A549 (cell line): ENCODE data around the gene INTS14. TPM values are rescaled to one million over a fixed set of nuclear protein-coding genes. Genes with fewer than 3 reads are reported as not detected.

Source experiments
- ATAC-seq, 2 experiments: fragments of 200-7000 bp in 1 of 2; fragments of >200 bp in 1 of 2; cut with Nextera tagmentation in 1 of 2; cut with Tn5 transposase in 1 of 2; 3 replicates each; pipeline versions ENCODE4 v1.8.0 to v1.9.1; 2018 to 2020; ENCODE audit warnings: mild to moderate bottlenecking in 1 of 2, moderate library complexity in 1 of 2
- CTCF ChIA-PET: fragments of 300-600 bp; sonication (Branson Sonifier 250); formaldehyde crosslinking; extraction: SDS; loops from one replicate; lab custom pipeline; 2021; ENCODE audit warnings: antibody characterized with exemption, inconsistent platforms; lab: Yijun Ruan, JAX
- POLR2A ChIA-PET: fragments of 350-600 bp; formaldehyde crosslinking; extraction: SDS; loops from one replicate; lab custom pipeline; 2021; ENCODE audit warnings: antibody characterized with exemption, inconsistent platforms; lab: Yijun Ruan, JAX
- DNase-seq, 2 experiments: peaks; one replicate each; pipeline versions ENCODE4 v3.0.0 to v3.0.0-alpha.2; 2011 to 2016; ENCODE audit warnings: low read depth in 1 of 2, low spot score in 1 of 2
- FAIRE-seq: peaks from 2 replicates; lab custom pipeline; 2011; peaks lifted over from hg19 to GRCh38; lab: Jason Lieb, UNC
- H3K27ac ChIP-seq, 2 experiments: fragments of >200 bp; sonication (Bioruptor Twin); formaldehyde crosslinking; 3 replicates each; pipeline ENCODE4 v1.5.1; 2016 to 2017
- H3K4me1 ChIP-seq: fragments of >200 bp; sonication (Bioruptor Twin); formaldehyde crosslinking; 3 replicates; pipeline ENCODE4 v1.6.1; 2016
- H3K4me2 ChIP-seq: fragments of >200 bp; sonication (Bioruptor Twin); formaldehyde crosslinking; 3 replicates; pipeline ENCODE4 v1.6.1; 2016
- H3K4me3 ChIP-seq: fragments of >200 bp; sonication (Bioruptor Twin); formaldehyde crosslinking; 3 replicates; pipeline ENCODE4 v1.5.1; 2016
- H3K9me3 ChIP-seq: fragments of >200 bp; sonication (Bioruptor Twin); formaldehyde crosslinking; 3 replicates; pipeline ENCODE4 v1.6.1; 2016
- BCL3 ChIP-seq: fragments of >200 bp; sonication (Bioruptor Twin); formaldehyde crosslinking; IDR thresholded peaks from 3 replicates; pipeline ENCODE4 v1.6.1; 2016
- CEBPB ChIP-seq, 2 experiments: fragments of >200 bp in 1 of 2; sonication (Bioruptor Twin) in 1 of 2; formaldehyde crosslinking in 1 of 2; IDR thresholded peaks; 2 replicates each; pipeline ENCODE4 v1.6.1; 2012 to 2016
- ESRRA ChIP-seq: fragments of 150-350 bp; IDR thresholded peaks from 2 replicates; pipeline ENCODE4 v1.6.1; 2014; ENCODE audit warnings: mild to moderate bottlenecking, low read length, borderline replicate concordance
- FOSB ChIP-seq: fragments of 250-450 bp; sonication (Bioruptor Pico); IDR thresholded peaks from 2 replicates; pipeline ENCODE4 v1.5.0; 2020; ENCODE audit warnings: mild to moderate bottlenecking, moderate library complexity
- HOXB13 ChIP-seq: fragments of 250-450 bp; sonication (Bioruptor Pico); IDR thresholded peaks from 2 replicates; pipeline ENCODE4 v1.5.0; 2020; ENCODE audit warnings: low read depth, mild to moderate bottlenecking, moderate library complexity
- JUN ChIP-seq, 2 experiments: fragments of >200 bp; sonication (Bioruptor Twin); formaldehyde crosslinking; IDR thresholded peaks; 2 replicates in 1 of 2; 3 replicates in 1 of 2; pipeline ENCODE4 v1.6.1; 2016 to 2017
- KDM5A ChIP-seq: fragments of 200-600 bp; sonication (generic); IDR thresholded peaks from 2 replicates; pipeline ENCODE4 v1.6.1; 2016; ENCODE audit warnings: antibody characterized with exemption, mild to moderate bottlenecking
- MYC ChIP-seq: IDR thresholded peaks from 2 replicates; pipeline ENCODE4 v1.6.1; 2012; ENCODE audit warnings: mild to moderate bottlenecking, inconsistent platforms, low read length, improper control_type of control experiment, borderline replicate concordance
- NFE2L2 ChIP-seq: fragments of 150-350 bp; conservative IDR thresholded peaks from 2 replicates; pipeline ENCODE4 v1.6.1; 2014; ENCODE audit warnings: low read length
- PBX3 ChIP-seq: IDR thresholded peaks from 2 replicates; pipeline ENCODE4 v1.6.1; 2012
- RARB ChIP-seq: fragments of 250-450 bp; sonication (Bioruptor Pico); IDR thresholded peaks from 2 replicates; pipeline ENCODE4 v1.8.0; 2021; ENCODE audit warnings: mild to moderate bottlenecking, moderate library complexity
- REST ChIP-seq: fragments of 200-600 bp; sonication (generic); IDR thresholded peaks from 2 replicates; pipeline ENCODE4 v1.6.1; 2016; ENCODE audit warnings: antibody characterized with exemption, mild to moderate bottlenecking, moderate library complexity
- RFX5 ChIP-seq: fragments of 450-650 bp; IDR thresholded peaks from 2 replicates; pipeline ENCODE4 v1.7.1; 2014; ENCODE audit warnings: antibody characterized with exemption, mild to moderate bottlenecking, moderate library complexity
- USF2 ChIP-seq: fragments of 450-650 bp; IDR thresholded peaks from 2 replicates; pipeline ENCODE4 v1.6.1; 2014; ENCODE audit warnings: antibody characterized with exemption
- ZNF302 ChIP-seq: fragments of 250-450 bp; sonication (Bioruptor Pico); IDR thresholded peaks from 2 replicates; pipeline ENCODE4 v1.9.0; 2021; ENCODE audit warnings: inconsistent platforms, mild to moderate bottlenecking, moderate library complexity
- ZSCAN20 ChIP-seq: fragments of 250-450 bp; sonication (Bioruptor Pico); IDR thresholded peaks from 2 replicates; pipeline ENCODE4 v1.8.0; 2022; ENCODE audit warnings: mild to moderate bottlenecking, moderate library complexity
- WGBS: methylation state at CpG from one replicate; pipeline ENCODE4 v1.1.6; 2017; ENCODE audit errors: missing lambda C conversion rate; 5-methylcytosine and 5-hydroxymethylcytosine counted together
- polyA plus RNA-seq, 4 experiments: library from polyadenylated mRNA; depleted of rRNA in 3 of 4; stranded (reverse); fragments of >200 nt; fragmentation: RNase III in 1 of 4; extraction: RNeasy Plus Mini Kit Qiagen cat#74134 plus additional on column Dnase treatment in 1 of 4; gene quantifications; 2 replicates in 3 of 4; 3 replicates in 1 of 4; pipeline ENCODE4 v1.2.3, GENCODE V29; 2011 to 2017

INTS14 gene
- polyA plus RNA-seq, 2 of the 4 experiments (the other 2 are of a cell fraction) = 38.1 to 82.1 TPM

- FAIRE-seq (no peak), DNase-seq (no peak), ATAC-seq (no peak)
- no peaks in the 10 kb centered on the region for H3K9me3 ChIP-seq
- no peak overlapping the region for H3K4me2 ChIP-seq
- WGBS = 62% methylated on average over 6 of the region's 6 CpGs
- TF ChIP-seq ZNF302 (CRISPR knock-in tag) (no peak), RFX5 (no peak), ESRRA (no peak), USF2 (no peak), PBX3 (no peak), BCL3 (no peak), KDM5A (no peak), NFE2L2 (no peak), REST (no peak), HOXB13 (no peak), ZSCAN20 (CRISPR knock-in tag) (no peak), FOSB (CRISPR knock-in tag) (no peak)
- peaks cover 18% of the 10 kb centered on the region for H3K4me1 ChIP-seq
- POLR2A ChIA-PET = interaction anchor here (0.7 kb wide), 2 partner anchors 191 to 256 kb away, joined by 3 to 4 read pairs; partner anchors contain the start of gene RAB11A
- CTCF ChIA-PET = interaction anchor here (1.0 to 5.6 kb wide), 8 partner anchors 9 to 256 kb away, joined by 3 to 43 read pairs (median 14); partner anchors contain the start of genes RAB11A and SLC24A1
- no peak overlapping the region for H3K4me3 ChIP-seq
- H3K27ac ChIP-seq = no peak overlapping the region
These were observed 2.2 kb upstream of the INTS14 start for GRCh38 chr15:65612949-65613744.

GRCh38 chr15:65612616-65612946 lies 1.6 kb upstream of the INTS14 start:
- ATAC-seq (no peak), DNase-seq (no peak), FAIRE-seq (no peak)
- ChIA-PET POLR2A (interaction anchor here (0.7 to 3.3 kb wide), 3 partner anchors 191 to 257 kb away, joined by 3 to 62 read pairs (median 4); partner anchors contain the start of gene RAB11A), CTCF (interaction anchor here (2.4 to 5.6 kb wide), 8 partner anchors 10 to 257 kb away, joined by 8 to 43 read pairs (median 14); partner anchors contain the start of genes RAB11A and SLC24A1)
- Histone ChIP-seq H3K4me2 (no peak overlapping the region; the same call in 2 of the 3 replicates), H3K27ac (no peak overlapping the region), H3K4me1 (peaks cover 18% of the 10 kb centered on the region), H3K4me3 (no peak overlapping the region), H3K9me3 (no peaks in the 10 kb centered on the region)
- WGBS = 24% methylated on average over 2 of the region's 2 CpGs
- TF ChIP-seq CEBPB (IDR thresholded peaks at IDR 0.05) (no peak), MYC (no peak), RARB (CRISPR knock-in tag) (no peak), JUN (IDR thresholded peaks at IDR 0.05) (no peak)
